ENCODE measurements around the gene SF3A1.

GRCh38 chr22:30348809-30349208 lies 7.9 kb downstream of the SF3A1 start:
- no peak for TF ChIP-seq CTCF (IDR thresholded peaks at IDR 0.05; ENCODE audit: low read length)
- no peak for TF ChIP-seq EZH2 (optimal IDR thresholded peaks at IDR 0.05; ENCODE audit: low read depth, low read length)
- no peak for TF ChIP-seq EZH2phosphoT487 (IDR thresholded peaks at IDR 0.05; ENCODE audit: low read length)
